ENCODE measurements around the gene COQ3.
A peak's percentile ranks its signal among the peaks of the same experiment; 100 is the strongest.
"Not testable (repeated sequence)": the region's sequence is repeated elsewhere in the genome, so short reads cannot be mapped to it uniquely, and the experiment has no call there.

COQ3 gene

DNA sequence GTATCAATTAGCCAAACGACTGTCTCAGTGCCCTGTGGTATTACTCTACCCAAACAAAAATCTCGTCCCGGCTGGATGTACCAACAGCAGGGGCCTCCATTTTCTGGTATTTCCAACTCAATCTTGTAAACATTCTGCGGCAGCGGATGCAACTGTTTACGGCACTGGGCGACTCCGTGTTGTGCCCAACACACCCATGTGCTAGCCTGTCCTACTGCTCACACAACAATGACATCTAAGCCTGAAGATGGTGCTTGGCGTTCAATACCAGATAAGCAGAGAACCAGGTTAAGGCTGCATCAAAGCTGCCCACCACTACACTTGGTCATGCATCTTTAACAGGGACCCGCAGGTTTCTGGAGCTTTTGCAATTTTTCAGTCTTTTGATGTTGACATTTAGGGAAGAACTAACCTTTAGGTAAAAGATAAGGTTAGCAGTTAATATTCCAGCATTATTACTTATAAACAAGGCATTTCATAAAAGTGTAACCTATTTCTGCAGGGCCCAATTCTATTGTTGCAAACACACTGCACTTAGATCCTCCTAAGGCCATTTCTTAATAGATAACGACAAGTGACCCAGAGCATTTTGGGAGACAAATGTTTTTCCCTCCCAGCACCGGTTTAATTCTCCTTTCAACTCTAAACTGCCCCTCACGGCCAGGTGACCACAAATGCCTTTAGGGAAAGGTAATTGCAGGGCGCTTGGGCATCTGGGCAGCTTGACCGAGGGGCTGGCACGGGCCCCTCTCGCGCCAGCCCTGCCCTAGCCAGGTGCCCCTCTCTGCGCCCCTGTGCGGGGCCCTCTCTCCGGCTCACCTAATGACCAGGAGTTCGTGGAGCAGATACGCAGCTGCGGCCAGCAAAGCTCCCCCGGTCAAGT lies 45.5 kb downstream of the COQ3 start:
- Histone ChIP-seq H3K4me1 (ENCODE audit: insufficient read depth, low read length) (peaks cover 34% of the 10 kb centered on the region), H3K27ac (ENCODE audit: low read depth, low read length) (peak overlapping the region; percentile 60), H3K9ac (ENCODE audit: low read depth, low read length) (peak overlapping the region; percentile 81), H3K27me3 (ENCODE audit: insufficient read depth, low read length) (peaks cover 6% of the 10 kb centered on the region), H3K4me3 (ENCODE audit: low read length) (peak overlapping the region; percentile 74), H3K9me3 (ENCODE audit: insufficient read depth, low read depth, low read length) (no peaks in the 10 kb centered on the region), H3K36me3 (ENCODE audit: insufficient read depth, low read length) (no peaks in the 10 kb centered on the region)
- WGBS: 36% methylated on average over 25 of the region's 25 CpGs

DNA sequence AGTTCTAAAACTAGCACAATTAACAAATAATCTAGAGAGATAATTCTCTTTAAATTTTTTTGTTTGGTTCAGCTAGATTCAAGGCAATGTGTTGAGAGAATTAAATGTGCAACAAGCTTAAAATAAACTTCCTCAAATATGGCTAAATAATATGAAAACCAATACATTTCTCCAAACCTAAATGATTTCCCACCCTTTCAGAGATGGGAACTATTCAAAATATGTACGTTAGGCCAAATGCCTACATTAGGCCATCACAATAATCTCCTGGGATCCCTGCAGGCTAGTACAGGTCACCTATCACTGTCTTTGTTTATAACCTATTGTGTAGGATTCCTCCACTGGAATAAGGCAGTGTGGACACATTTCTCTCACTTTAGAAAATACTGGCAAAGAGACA lies 46.2 kb downstream of the COQ3 start:
- Histone ChIP-seq H3K27me3 (ENCODE audit: insufficient read depth, low read length) (peaks cover 6% of the 10 kb centered on the region), H3K4me1 (ENCODE audit: insufficient read depth, low read length) (peaks cover 34% of the 10 kb centered on the region), H3K27ac (ENCODE audit: low read depth, low read length) (peak overlapping the region; percentile 60; the same call in 1 of the 2 replicates), H3K9ac (ENCODE audit: low read depth, low read length) (no peak overlapping the region), H3K36me3 (ENCODE audit: insufficient read depth, low read length) (no peaks in the 10 kb centered on the region), H3K4me3 (ENCODE audit: low read length) (peak overlapping the region; percentile 74), H3K9me3 (ENCODE audit: insufficient read depth, low read depth, low read length) (no peaks in the 10 kb centered on the region)
- WGBS: 74% methylated on average over 1 of the region's 1 CpG

DNA sequence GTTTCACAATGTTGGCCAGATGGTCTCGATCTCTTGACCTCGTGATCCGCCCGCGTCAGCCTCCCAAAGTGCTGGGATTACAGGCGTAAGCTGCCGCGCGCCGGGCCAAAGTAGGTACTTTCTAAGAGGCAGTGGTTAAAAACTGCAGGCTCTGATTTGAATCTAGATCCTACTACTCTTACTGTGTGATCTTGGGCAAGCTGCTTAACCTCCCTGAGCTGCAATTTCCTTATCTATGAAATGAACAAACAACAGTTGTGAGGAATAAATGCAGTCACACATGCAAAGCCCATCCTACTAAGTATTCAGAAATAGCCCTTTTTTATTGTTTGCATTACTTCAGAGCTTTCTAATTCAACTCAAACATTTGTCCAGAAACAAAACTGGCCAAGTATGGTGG lies 47.4 kb downstream of the COQ3 start:
- H3K36me3 ChIP-seq (ENCODE audit: insufficient read depth, low read length): 0 out of 2 replicates have a peak, but pooled peaks cover 2% of the 10 kb centered on the region
- H3K27ac ChIP-seq (ENCODE audit: low read depth, low read length): no peak overlapping the region
- H3K4me3 ChIP-seq (ENCODE audit: low read length): no peak overlapping the region
- 90% methylated on average over 10 of the region's 10 CpGs for WGBS
- H3K9ac ChIP-seq (ENCODE audit: low read depth, low read length): no peak overlapping the region
- H3K9me3 ChIP-seq (ENCODE audit: insufficient read depth, low read depth, low read length): no peaks in the 10 kb centered on the region
- H3K4me1 ChIP-seq (ENCODE audit: insufficient read depth, low read length): peaks cover 34% of the 10 kb centered on the region
- H3K27me3 ChIP-seq (ENCODE audit: insufficient read depth, low read length): peaks cover 6% of the 10 kb centered on the region

DNA sequence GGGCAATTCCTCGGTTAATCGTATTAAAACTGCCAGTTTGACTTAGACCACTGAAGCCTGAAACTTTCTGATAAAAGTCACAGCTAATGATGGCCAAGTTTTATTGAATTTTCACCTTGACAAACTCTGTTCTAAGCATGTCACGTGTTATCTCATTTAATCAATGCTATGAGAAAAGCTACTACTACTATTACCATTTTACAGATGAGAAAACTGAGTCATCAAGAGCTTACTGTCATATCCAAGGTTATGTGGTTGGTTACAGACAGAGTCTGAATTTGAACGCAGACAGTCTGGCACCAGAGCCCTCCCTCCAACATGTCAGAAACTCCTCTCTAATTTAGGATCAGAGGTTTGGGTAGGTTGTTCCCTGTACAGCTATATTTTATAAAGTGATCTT lies 48.8 kb downstream of the COQ3 start:
- H3K9ac ChIP-seq (ENCODE audit: low read depth, low read length): no peak overlapping the region
- no peak overlapping the region for H3K4me3 ChIP-seq (ENCODE audit: low read length)
- WGBS: 93% methylated on average over 3 of the region's 4 CpGs
- H3K27ac ChIP-seq (ENCODE audit: low read depth, low read length): no peak overlapping the region
- 0 out of 2 replicates have a peak, but pooled peaks cover 2% of the 10 kb centered on the region for H3K36me3 ChIP-seq (ENCODE audit: insufficient read depth, low read length)
- H3K27me3 ChIP-seq (ENCODE audit: insufficient read depth, low read length): no peaks in the 10 kb centered on the region
- H3K9me3 ChIP-seq (ENCODE audit: insufficient read depth, low read depth, low read length): no peaks in the 10 kb centered on the region
- H3K4me1 ChIP-seq (ENCODE audit: insufficient read depth, low read length): peaks cover 29% of the 10 kb centered on the region

DNA sequence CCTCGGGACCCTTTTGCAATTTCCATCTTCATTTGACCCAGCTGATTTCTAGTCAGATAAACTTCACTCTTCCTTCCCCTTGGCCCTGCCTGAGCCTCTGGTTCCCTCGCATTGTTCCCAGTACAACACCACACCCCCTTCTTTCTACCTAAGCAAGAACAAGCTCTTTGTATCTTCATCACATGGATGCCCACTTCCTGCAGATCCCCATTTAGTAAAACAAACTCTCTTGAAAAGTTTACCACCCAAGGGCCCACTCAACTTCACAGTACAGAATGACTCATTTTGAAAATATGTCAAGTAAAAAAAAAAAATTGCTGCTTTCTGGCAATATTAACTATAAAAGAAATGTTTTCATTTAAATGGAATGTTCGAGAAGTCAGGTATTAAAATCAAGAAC lies 49.7 kb downstream of the COQ3 start:
- no peak overlapping the region for H3K9ac ChIP-seq (ENCODE audit: low read depth, low read length)
- WGBS: 76% methylated on average over 3 of the region's 3 CpGs

DNA sequence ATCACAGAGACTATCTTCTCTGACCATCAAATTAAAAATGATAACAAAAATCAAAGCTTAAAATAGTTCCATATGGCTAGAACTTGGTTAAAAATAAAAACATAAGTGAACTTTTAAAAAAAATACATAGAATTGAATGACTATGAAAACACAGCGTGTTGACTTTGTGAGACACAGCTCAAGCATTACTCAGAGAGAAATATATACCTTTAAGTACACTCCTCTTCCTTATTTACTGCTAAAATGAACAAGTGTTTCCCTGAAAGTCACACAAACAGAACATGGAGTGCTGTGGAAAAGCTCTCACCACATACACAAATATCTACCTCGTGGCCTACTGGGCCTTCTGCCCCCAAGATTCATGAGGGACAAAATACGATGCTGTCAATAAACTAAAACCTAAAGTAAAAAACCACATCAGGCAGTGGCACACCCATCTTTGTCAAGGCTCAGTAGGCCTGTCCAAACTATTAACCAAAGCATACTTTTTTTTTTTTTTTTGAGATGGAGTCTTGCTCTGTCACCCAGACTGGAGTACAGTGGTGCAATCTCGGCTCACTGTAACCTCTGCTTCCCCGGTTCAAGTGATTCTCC lies 52.0 kb downstream of the COQ3 start:
- Histone ChIP-seq H3K4me1 (ENCODE audit: insufficient read depth, low read length) (peaks cover 14% of the 10 kb centered on the region), H3K9me3 (ENCODE audit: insufficient read depth, low read depth, low read length) (no peaks in the 10 kb centered on the region), H3K27me3 (ENCODE audit: insufficient read depth, low read length) (no peaks in the 10 kb centered on the region), H3K9ac (ENCODE audit: low read depth, low read length) (no peak overlapping the region), H3K4me3 (ENCODE audit: low read length) (no peak overlapping the region), H3K36me3 (ENCODE audit: insufficient read depth, low read length) (0 out of 2 replicates have a peak, but pooled peaks cover 2% of the 10 kb centered on the region), H3K27ac (ENCODE audit: low read depth, low read length) (no peak overlapping the region)
- 91% methylated on average over 5 of the region's 5 CpGs for WGBS

More for the DNA sequence above, 49.7 kb downstream of the COQ3 start:
- Histone ChIP-seq H3K4me1 (ENCODE audit: insufficient read depth, low read length) (peaks cover 29% of the 10 kb centered on the region), H3K9me3 (ENCODE audit: insufficient read depth, low read depth, low read length) (no peaks in the 10 kb centered on the region), H3K27ac (ENCODE audit: low read depth, low read length) (no peak overlapping the region), H3K36me3 (ENCODE audit: insufficient read depth, low read length) (0 out of 2 replicates have a peak, but pooled peaks cover 2% of the 10 kb centered on the region), H3K27me3 (ENCODE audit: insufficient read depth, low read length) (no peaks in the 10 kb centered on the region), H3K4me3 (ENCODE audit: low read length) (no peak overlapping the region)

DNA sequence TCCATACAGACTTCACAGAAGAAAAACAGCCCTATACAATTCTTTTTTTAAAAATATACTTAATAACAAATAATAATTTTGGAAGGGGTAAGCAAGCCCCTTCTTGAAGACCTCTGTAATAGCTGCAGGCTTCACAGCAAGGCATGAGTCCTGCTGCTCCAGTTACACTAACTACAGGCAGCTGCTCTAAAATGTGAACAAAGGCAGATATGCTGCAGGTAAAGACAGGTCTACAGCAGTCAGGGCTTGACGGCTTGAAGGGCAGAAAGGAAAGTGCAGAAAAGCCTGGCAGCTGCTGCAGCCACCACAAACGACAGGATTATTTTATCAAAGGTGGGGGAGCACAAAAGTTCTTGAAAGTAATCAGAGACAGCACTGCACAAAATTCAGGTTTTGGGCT lies 55.8 kb downstream of the COQ3 start:
- Histone ChIP-seq H3K9ac (ENCODE audit: low read depth, low read length) (no peak overlapping the region), H3K36me3 (ENCODE audit: insufficient read depth, low read length) (0 out of 2 replicates have a peak, but pooled peaks cover 2% of the 10 kb centered on the region), H3K27me3 (ENCODE audit: insufficient read depth, low read length) (no peaks in the 10 kb centered on the region), H3K4me1 (ENCODE audit: insufficient read depth, low read length) (peaks cover 9% of the 10 kb centered on the region; the same call in 1 of the 2 replicates), H3K9me3 (ENCODE audit: insufficient read depth, low read depth, low read length) (no peaks in the 10 kb centered on the region), H3K27ac (ENCODE audit: low read depth, low read length) (no peak overlapping the region), H3K4me3 (ENCODE audit: low read length) (no peak overlapping the region)
- WGBS: 80% methylated on average over 2 of the region's 2 CpGs

DNA sequence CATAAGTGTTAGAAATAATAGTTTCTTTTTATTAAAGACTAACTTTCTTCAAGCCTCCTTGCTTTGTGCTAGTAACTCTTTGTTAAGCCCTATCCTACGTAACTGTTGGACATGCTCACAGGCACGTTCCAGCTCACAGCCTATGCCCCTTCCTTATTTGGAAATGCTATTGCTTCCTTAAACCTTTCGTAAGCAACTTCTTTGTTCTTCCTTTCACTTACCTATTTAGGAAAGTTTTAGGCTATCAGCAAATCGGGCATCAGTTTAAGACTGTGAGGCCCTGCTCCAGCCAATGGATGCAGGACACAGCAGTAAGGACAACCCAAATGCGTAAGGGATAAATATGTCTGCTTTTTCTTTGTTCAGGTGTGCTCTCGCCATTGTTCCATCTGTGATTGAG lies 58.7 kb downstream of the COQ3 start:
- H3K9me3 ChIP-seq (ENCODE audit: insufficient read depth, low read depth, low read length); H3K27me3 ChIP-seq (ENCODE audit: insufficient read depth, low read length); H3K4me3 ChIP-seq (ENCODE audit: low read length); H3K4me1 ChIP-seq (ENCODE audit: insufficient read depth, low read length); H3K36me3 ChIP-seq (ENCODE audit: insufficient read depth, low read length): not testable (repeated sequence)
- Histone ChIP-seq H3K9ac (ENCODE audit: low read depth, low read length) (peak overlapping the region; percentile 28; the same call in 1 of the 2 replicates), H3K27ac (ENCODE audit: low read depth, low read length) (peak overlapping the region; percentile 61; the same call in 1 of the 2 replicates)
- 81% methylated on average over 6 of the region's 6 CpGs for WGBS

DNA sequence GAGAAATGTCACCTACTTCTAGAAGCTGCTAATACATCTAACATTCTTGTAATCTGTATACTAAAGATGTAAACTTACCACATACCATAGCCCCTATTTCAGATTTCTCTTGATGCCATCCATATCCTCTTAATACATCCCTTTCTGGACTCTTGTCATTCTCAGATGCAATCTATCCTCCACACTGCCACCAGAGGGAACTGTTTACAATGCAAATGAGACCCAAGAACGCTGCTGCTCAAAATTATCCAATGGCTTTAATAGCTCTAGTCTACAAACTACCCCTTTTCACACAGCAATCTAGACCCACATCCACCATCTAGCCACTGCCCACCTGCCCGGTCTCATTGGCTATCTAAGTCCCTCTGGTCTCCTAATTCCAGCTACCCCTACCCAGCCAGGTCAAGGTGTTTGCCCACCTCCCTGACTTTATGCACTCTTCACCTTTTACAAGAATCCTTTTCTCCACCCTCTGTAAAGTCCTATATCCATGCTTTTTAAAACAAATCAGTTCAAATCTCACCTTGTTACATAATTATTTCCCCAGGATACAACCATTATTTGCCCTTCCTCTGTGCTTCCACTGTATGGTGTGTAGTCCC lies 59.4 kb downstream of the COQ3 start:
- no peaks in the 10 kb centered on the region for H3K9me3 ChIP-seq (ENCODE audit: insufficient read depth, low read depth, low read length)
- H3K4me1 ChIP-seq (ENCODE audit: insufficient read depth, low read length): peaks cover 9% of the 10 kb centered on the region; the same call in 1 of the 2 replicates
- no peak overlapping the region for H3K4me3 ChIP-seq (ENCODE audit: low read length)
- H3K36me3 ChIP-seq (ENCODE audit: insufficient read depth, low read length): 0 out of 2 replicates have a peak, but pooled peaks cover 8% of the 10 kb centered on the region
- no peaks in the 10 kb centered on the region for H3K27me3 ChIP-seq (ENCODE audit: insufficient read depth, low read length)
- H3K27ac ChIP-seq (ENCODE audit: low read depth, low read length): peak overlapping the region; percentile 46; the same call in 1 of the 2 replicates
- 51% methylated on average over 2 of the region's 2 CpGs for WGBS
- peak overlapping the region; percentile 28; the same call in 1 of the 2 replicates for H3K9ac ChIP-seq (ENCODE audit: low read depth, low read length)

DNA sequence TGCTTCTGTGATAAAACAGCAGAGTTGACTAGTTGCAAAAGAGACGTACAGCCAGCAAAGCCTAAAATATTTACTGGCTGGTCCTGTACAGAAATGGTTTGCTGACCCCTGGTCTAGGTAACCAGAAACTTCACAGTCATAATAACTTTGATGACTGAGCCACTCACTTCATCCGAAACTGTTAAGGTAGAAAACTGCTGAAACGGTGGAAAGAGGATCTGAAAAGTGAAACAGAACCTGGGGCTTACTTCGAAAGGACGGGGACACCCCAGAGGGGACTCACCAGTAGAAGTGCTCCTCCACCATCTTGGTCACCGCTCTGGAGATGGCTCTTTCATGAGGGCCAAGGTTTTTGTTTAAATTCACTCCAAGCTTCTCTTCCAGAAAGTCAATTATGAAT lies 60.9 kb downstream of the COQ3 start:
- Histone ChIP-seq H3K9me3 (ENCODE audit: insufficient read depth, low read depth, low read length) (no peaks in the 10 kb centered on the region), H3K36me3 (ENCODE audit: insufficient read depth, low read length) (peaks cover 8% of the 10 kb centered on the region; the same call in 1 of the 2 replicates), H3K4me1 (ENCODE audit: insufficient read depth, low read length) (peaks cover 9% of the 10 kb centered on the region; the same call in 1 of the 2 replicates), H3K9ac (ENCODE audit: low read depth, low read length) (no peak overlapping the region), H3K27me3 (ENCODE audit: insufficient read depth, low read length) (no peaks in the 10 kb centered on the region), H3K4me3 (ENCODE audit: low read length) (no peak overlapping the region), H3K27ac (ENCODE audit: low read depth, low read length) (no peak overlapping the region)
- 94% methylated on average over 6 of the region's 6 CpGs for WGBS

DNA sequence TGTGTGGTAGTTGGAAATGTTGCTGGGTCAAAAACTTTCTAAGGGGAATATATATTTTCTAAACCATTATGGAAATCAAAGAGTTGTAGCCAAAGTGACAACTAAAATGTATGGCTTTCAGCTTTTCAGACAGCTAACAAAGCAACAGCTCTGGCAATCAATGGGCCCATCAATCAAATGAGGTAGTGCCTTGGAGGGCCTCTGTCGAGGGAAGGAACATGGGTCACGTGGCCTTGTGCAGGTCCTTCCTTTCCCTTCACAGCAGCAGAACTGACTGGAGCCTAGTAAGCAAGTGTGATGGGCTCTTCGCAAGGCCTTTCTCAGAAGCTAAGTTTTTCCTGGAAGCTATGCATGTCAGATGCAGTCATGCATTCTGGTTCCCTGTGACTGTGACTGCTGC lies 62.5 kb downstream of the COQ3 start:
- WGBS: 90% methylated on average over 3 of the region's 3 CpGs
- Histone ChIP-seq H3K4me1 (ENCODE audit: insufficient read depth, low read length) (peaks cover 9% of the 10 kb centered on the region; the same call in 1 of the 2 replicates), H3K9ac (ENCODE audit: low read depth, low read length) (no peak overlapping the region)

More for the DNA sequence above, 62.5 kb downstream of the COQ3 start:
- peaks cover 8% of the 10 kb centered on the region; the same call in 1 of the 2 replicates for H3K36me3 ChIP-seq (ENCODE audit: insufficient read depth, low read length)
- H3K27me3 ChIP-seq (ENCODE audit: insufficient read depth, low read length): no peaks in the 10 kb centered on the region
- no peak overlapping the region for H3K27ac ChIP-seq (ENCODE audit: low read depth, low read length)
- no peaks in the 10 kb centered on the region for H3K9me3 ChIP-seq (ENCODE audit: insufficient read depth, low read depth, low read length)
- no peak overlapping the region for H3K4me3 ChIP-seq (ENCODE audit: low read length)

Data from HUES64 (cell line).